ENCODE data around the gene FNTB.

DNA sequence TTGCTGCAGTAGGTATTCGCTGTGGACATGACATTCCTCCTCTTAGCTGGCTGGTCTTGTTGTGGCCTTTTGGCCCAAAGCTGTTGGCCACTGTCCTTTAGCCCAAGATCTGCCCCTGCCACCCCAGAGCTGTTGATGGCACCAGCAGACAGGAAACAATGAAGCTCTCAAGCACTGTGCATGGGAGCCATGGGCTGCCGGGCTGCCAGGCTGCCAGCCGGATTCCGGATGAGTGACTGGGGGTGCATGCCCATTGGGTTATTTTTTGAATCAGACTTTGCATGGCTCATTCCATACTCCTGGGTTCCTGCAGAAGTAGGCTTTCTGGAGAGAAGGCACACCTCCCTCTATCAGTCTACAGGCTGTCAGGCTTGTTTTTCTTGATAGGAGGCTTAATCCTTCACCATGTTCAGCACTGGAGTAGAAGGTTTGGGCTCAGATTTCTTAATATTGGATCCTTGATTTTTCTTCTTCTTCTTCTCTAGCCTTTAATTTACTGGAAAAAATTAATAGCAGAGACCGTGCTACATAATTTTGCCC is 83.2 kb downstream of the FNTB start:
- TF ChIP-seq TCF12 (IDR thresholded peaks at IDR 0.05; ENCODE audit: low read depth), result no peak
- TF ChIP-seq, protein P1, sequence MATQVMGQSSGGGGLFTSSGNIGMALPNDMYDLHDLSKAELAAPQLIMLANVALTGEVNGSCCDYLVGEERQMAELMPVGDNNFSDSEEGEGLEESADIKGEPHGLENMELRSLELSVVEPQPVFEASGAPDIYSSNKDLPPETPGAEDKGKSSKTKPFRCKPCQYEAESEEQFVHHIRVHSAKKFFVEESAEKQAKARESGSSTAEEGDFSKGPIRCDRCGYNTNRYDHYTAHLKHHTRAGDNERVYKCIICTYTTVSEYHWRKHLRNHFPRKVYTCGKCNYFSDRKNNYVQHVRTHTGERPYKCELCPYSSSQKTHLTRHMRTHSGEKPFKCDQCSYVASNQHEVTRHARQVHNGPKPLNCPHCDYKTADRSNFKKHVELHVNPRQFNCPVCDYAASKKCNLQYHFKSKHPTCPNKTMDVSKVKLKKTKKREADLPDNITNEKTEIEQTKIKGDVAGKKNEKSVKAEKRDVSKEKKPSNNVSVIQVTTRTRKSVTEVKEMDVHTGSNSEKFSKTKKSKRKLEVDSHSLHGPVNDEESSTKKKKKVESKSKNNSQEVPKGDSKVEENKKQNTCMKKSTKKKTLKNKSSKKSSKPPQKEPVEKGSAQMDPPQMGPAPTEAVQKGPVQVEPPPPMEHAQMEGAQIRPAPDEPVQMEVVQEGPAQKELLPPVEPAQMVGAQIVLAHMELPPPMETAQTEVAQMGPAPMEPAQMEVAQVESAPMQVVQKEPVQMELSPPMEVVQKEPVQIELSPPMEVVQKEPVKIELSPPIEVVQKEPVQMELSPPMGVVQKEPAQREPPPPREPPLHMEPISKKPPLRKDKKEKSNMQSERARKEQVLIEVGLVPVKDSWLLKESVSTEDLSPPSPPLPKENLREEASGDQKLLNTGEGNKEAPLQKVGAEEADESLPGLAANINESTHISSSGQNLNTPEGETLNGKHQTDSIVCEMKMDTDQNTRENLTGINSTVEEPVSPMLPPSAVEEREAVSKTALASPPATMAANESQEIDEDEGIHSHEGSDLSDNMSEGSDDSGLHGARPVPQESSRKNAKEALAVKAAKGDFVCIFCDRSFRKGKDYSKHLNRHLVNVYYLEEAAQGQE (IDR thresholded peaks at IDR 0.05; ENCODE audit: low read depth), result no peak
- no peak for TF ChIP-seq EP300 (IDR thresholded peaks at IDR 0.05; ENCODE audit: borderline replicate concordance)
- TF ChIP-seq CREB1 (IDR thresholded peaks at IDR 0.05; ENCODE audit: low read depth), result no peak
- TF ChIP-seq TEAD4 (IDR thresholded peaks at IDR 0.05), result no peak
- TF ChIP-seq RAD21 (IDR thresholded peaks at IDR 0.05; ENCODE audit: low read depth), result no peak
- TF ChIP-seq, protein P2, sequence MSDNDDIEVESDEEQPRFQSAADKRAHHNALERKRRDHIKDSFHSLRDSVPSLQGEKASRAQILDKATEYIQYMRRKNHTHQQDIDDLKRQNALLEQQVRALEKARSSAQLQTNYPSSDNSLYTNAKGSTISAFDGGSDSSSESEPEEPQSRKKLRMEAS (IDR thresholded peaks at IDR 0.05), result no peak
- TF ChIP-seq NFIC (IDR thresholded peaks at IDR 0.05), result no peak
- TF ChIP-seq TAF1 (IDR thresholded peaks at IDR 0.05; ENCODE audit: low read depth), result no peak
- TF ChIP-seq CEBPB (IDR thresholded peaks at IDR 0.05), result no peak
- no peak for TF ChIP-seq USF1 (IDR thresholded peaks at IDR 0.05)
- no peak for TF ChIP-seq FOXM1 (IDR thresholded peaks at IDR 0.05; ENCODE audit: borderline replicate concordance, low read depth)
- TF ChIP-seq EGR1 (IDR thresholded peaks at IDR 0.05), result no peak
- no peak for TF ChIP-seq ZBTB7A (IDR thresholded peaks at IDR 0.05; ENCODE audit: low read depth)
